LNCaP clone FGC (cell line): Measurements from ENCODE around the gene ZNF442.
"Not testable (repeated sequence)": the region's sequence is repeated elsewhere in the genome, so short reads cannot be mapped to it uniquely, and the experiment has no call there.

Experiments
- DNase-seq: peaks from one replicate; pipeline ENCODE4 v3.0.0-alpha.2; 2011; ENCODE audit warnings: low read depth
- H3K4me3 ChIP-seq: 2 replicates; pipeline ENCODE4 v1.5.1; 2011; ENCODE audit warnings: mild to moderate bottlenecking, low read depth, low read length, control low read depth
- CTCF ChIP-seq: IDR thresholded peaks from 2 replicates; pipeline ENCODE4 v1.5.1; 2012; ENCODE audit warnings: mild to moderate bottlenecking; ENCODE audit not compliant: control insufficient read depth, insufficient read depth; ENCODE audit errors: extremely low read depth

ZNF442 gene

GRCh38 chr19:12318782-12319413, 46.6 kb downstream of the ZNF442 start:
- TF ChIP-seq CTCF, result no peak
- H3K4me3 ChIP-seq, result no peak overlapping the region
- DNase-seq, result no peak

GRCh38 chr19:12314553-12314952, 50.9 kb downstream of the ZNF442 start:
- no peak for DNase-seq
- TF ChIP-seq CTCF, result no peak
- H3K4me3 ChIP-seq, result no peak overlapping the region

GRCh38 chr19:12308891-12309290, 56.6 kb downstream of the ZNF442 start:
- not testable (repeated sequence) for H3K4me3 ChIP-seq, DNase-seq
